T-helper 9 cell (primary cell): ENCODE results near the gene PELI2.

Experiments used
- DNase-seq: peaks from one replicate; pipeline ENCODE4 v3.0.0-alpha.2; 2020

The PELI2 gene

GRCh38 chr14:56268039-56268438 lies 149.8 kb downstream of the PELI2 start:
- no peak for DNase-seq

GRCh38 chr14:56268673-56269072 lies 150.5 kb downstream of the PELI2 start:
- no peak for DNase-seq

DNA sequence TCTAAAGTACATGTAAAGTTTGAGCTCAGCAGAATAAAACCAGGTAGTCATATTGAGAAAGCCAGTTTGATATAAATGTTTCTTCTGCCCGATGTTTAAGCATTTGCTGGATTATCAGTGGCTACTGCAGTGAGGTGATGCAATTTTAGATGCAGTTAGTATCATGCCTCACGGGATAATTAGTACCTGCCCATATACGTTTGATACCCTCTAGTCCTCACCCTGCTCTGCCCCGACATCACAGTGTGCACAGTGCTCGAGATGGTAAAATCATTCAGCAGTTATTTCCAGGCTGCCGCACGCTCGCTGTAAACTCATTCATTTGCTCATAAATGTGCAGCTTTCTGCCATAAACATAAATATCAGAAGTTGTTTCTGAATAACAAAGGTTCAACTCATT lies 152.7 kb downstream of the PELI2 start:
- DNase-seq, result no peak

DNA sequence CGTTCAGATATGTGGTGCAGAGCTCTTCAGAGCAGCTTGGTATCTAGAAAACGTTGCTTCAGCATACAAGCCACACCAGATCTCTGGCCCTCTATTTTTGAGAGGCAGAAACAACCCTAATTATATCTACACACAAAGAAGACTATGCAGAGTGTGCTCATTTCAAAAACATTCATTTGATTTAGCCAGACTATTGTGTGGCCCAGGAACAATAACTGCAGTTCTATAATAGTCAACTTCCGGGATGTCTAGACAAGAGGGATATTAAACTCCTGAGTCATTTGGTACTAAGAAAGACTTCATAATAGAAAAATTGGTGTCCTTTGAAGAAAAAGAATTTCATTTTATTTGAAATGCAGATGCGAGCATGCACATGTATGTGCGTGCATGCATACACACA lies 153.8 kb downstream of the PELI2 start:
- DNase-seq, result no peak

DNA sequence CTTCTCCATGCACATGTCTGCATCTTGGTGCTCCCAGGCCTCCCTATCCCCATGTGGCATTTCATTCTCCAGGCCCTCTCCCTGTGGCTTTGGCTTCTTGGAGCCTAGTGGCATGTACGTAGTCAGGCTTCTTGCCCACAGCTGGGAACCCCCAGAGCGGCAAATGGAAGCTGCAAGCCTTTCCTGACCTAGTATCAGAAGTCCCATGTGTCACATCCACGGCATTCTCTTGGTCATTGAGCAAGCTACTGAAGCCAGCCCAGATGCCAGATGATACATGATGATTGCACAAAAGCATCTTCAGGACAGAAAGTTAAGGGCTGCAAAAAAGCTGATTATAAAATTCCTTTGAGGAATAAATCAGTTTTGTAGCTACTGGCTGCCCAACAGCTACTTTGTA lies 154.9 kb downstream of the PELI2 start:
- no peak for DNase-seq

DNA sequence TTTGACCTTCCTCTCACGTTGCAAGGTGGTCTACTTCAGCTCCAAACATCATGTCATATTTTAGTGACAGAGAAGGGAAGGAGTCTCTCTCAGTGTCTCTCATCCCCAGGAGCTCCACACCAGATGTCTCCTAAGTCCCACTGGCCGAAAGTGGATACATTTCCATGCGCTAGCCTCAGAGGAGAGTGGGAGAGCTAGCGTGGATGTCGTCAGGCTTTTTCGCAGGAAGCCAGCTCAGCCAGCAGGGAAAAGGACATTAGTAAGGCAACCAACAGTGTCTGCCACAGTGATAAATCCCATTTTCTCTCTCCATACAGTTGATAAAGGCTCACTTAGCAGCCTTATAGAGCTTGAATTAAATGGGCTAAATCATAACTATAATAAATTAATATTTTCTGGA lies 155.7 kb downstream of the PELI2 start:
- no peak for DNase-seq

DNA sequence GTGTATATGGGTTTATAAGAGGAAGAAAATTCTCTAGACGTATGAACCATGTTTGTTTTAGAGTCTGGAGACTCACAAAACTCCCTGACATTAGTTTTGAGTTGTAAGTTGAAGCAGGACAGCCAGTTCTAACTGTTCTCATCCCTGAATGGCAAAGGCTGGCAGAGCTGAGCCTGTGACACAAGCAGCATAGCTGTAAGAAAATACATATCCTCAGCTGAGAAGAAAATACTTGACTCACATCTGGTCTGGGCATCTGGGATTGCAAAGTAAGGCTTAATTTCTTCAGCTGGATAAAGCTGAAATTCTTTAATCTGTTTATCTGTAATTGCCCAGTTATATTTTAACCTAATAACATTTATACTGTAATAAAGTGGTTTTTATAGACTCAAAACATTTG lies 156.3 kb downstream of the PELI2 start:
- DNase-seq, result no peak

- no peak for DNase-seq
Measured at GRCh38 chr14:56276108-56276507, 157.9 kb downstream of the PELI2 start.

- DNase-seq, result no peak
Measured at GRCh38 chr14:56278383-56278782, 160.2 kb downstream of the PELI2 start.

DNA sequence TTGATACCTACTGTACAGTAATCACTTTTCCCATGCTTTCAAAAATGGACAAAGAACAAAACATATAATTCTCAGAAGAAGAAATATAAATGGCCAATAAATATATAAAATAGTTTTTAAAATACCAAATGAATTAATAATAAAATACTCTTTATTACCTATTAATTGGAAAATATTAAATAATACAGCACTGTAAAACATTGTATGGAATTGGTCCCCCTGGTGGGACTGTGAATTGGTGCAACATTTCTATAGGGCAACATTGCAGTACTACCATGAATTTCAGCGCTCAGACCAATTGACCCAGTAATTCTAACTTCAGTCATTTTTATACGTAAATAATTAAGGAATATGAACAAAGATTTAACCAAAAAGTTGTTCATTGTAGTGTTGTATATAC lies 162.6 kb downstream of the PELI2 start:
- no peak for DNase-seq

- DNase-seq, result no peak
Measured at GRCh38 chr14:56282179-56282578, 164.0 kb downstream of the PELI2 start.

GRCh38 chr14:56284641-56285040 lies 166.4 kb downstream of the PELI2 start:
- DNase-seq, result no peak

- DNase-seq, result no peak
Measured at GRCh38 chr14:56289155-56289554, 170.9 kb downstream of the PELI2 start.

DNA sequence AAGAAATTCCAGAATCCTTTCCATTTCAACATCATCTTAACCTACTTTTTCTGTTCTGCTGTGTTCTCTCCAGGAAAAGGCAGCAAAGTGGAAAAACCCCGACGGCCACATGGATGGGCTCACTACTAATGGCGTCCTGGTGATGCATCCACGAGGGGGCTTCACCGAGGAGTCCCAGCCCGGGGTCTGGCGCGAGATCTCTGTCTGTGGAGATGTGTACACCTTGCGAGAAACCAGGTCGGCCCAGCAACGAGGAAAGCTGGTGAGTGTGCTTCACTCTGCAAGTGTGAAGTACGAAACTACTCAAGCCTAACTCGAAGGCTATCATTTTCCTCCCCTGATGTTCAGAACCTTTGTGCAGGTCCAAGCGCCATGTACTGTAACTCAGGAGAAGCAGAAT lies 172.0 kb downstream of the PELI2 start:
- no peak for DNase-seq

DNA sequence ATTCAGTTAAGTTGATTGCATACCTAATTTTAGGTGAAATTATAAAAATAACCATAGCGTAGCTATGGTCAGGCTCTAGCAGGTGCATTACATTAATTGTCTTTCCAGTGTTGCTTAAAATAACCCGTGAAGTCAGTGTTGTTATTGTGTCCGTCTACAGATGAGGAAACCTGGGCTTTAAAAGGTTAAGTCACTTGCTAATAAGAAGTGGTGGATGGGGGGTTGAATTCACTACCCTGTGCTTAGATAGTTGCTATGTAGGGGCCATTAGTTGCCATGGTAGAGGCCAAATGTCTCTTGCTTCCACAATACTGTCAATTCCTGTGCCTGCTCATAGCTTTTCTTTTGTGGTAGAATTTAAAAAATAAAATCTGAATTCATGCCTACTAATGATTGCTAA lies 174.8 kb downstream of the PELI2 start:
- no peak for DNase-seq

DNA sequence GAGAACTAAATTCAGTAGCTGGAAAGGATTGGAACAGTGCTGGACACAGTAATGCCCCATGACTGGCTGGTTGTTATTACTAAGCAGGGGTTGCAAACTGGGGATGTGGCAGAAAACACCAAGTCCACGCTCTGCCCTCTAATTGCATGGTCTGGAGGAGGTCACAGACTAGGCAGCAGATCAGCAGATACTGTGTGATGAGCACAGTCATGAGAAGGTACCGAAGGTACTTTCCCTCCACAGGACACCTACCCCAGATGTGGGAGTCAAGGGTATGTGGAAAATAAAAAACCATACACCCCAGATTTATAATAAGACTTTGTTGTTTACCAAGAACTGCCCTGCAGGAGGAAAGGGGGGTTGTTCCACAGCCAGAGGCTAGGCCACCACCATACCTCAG lies 175.3 kb downstream of the PELI2 start:
- no peak for DNase-seq

DNA sequence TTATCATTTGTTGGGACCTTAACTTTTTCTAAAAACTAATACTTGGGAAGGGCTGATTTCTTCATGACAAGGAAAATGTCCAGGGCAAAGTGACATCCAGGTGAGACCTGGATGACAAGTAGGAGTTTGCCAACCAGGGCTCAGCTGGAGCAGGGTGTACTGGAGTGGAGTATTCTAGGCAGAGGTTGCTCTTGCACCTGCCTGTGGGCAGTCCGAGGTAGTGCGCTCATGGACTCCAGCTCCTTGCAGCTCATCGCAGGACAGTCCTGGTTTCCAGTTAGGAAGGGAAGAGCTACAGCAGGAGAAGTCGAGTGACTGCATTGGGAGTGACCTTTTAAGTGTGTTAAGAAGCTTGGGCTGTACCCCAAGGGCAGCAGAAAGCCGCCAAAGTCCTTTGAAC lies 175.9 kb downstream of the PELI2 start:
- DNase-seq, result no peak

DNA sequence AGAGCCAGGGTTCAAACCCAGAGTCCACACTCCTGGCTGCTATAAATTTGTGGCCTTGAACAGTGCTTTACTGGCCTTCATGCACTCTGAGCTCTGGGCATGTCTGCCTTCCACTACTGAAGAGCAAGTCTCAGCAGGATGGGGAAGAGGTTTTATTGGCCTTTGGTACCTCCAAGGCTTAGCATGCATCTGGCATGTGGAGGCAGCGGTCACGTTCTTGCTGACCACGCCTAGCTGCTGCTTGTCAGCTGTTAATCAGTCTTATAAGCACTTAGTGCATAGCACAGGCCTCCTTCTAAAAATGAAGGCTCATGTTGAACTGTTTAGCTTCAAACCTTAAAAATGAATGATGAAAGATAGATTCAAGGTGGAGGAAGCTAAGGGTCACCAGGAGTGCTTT lies 177.5 kb downstream of the PELI2 start:
- DNase-seq, result no peak

DNA sequence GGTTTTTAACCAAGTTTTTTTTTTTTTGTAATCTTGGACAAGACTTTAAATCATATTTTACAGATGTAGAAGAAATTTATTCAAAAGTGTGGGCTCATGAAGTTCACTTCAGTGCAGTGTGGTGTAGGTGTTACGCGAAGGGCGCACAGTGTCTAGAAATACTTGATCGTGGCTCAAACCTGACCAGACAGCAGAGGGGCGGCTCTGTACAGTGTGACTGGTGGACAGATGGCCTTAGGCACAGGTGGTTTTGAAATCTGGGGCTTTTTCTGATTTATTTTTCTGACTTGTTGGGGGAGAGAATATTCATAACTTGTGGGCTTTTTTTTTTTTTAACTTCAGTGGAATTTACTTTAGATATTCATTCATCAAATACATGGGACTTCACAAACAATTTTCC lies 179.2 kb downstream of the PELI2 start:
- no peak for DNase-seq

DNA sequence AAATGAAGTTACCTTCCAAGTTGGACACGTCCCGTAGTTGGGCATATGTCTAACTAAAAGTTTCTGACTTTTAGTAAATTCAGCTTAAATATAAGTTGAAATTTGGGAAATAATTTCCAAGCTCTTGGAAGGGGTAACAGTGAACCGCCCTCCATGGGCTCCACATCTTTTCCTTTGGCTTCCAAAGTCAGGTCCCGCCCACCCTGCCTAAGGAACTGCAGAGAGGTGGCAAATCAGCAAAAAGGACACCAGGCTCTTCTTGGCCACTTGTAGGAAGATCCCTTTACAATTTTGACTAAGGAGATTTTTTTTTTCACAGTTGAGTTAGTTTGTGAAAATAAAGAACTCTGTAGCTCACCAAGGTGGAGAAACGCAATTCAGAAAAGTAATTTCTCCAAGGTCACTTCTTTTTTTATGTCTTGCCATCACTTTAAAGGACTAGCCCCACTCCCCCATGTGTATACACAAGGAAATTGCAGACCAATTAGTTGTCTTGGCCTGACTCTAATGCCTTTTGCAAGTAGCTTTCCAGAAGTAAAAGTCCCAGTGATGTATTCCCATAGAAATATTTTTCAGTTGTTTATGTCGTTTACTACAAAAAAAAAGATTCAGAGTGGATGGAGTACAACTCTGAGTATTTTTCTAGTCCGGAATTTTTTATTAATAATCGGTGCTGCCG lies 181.2 kb downstream of the PELI2 start:
- no peak for DNase-seq

DNA sequence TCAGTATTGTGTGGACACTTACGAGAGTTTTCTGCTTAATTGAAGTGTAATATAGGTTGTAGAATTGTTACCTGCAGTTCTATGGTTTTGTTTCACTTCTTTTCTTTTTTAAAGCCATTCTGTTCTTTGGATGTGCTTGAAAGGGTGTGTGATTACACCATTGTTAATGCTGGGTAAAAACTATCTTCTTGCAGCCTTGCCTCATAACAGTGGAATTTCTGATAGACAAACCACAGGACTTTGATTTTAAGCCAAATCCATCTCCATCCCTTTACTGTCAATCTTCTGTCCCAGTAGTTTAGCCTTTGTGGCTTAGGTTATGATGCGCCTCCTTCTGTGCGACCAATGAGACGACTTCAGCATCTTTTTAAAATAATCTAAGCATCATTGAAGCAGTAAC lies 182.3 kb downstream of the PELI2 start:
- no peak for DNase-seq

- DNase-seq, result no peak
Measured at GRCh38 chr14:56304456-56304855, 186.2 kb downstream of the PELI2 start.

GRCh38 chr14:56309198-56309597 lies 191.0 kb downstream of the PELI2 start:
- no peak for DNase-seq

DNA sequence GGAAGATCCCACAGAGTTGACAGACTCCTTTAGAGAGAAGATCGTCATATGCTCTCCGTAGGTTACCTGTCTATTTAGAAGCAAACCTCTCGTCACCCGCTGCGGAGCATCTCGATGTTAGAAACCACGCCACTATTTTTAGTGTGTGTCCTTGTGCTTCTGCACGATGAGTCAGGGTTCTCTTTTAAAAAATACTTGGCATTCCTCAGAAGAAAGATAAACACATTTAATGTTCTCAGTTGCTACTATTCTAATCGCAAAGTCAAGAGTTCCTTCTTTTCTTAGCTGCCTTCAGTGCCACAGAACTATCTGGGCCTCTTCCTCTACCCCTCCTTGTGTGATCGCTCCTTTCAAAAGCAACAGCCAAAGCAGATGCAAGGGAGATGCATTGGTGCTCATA lies 192.4 kb downstream of the PELI2 start:
- DNase-seq, result no peak

GRCh38 chr14:56313789-56314188 lies 195.6 kb downstream of the PELI2 start:
- DNase-seq, result no peak
